Thyroid gland (tissue), 4 donors: ENCODE results near the gene SH2D1A. TPM values are rescaled to one million over a fixed set of nuclear protein-coding genes. Genes with fewer than 3 reads are reported as not detected.

Experiments
- DNase-seq, 2 donors: peaks; one replicate each; pipeline ENCODE4 v3.0.0-alpha.2; 2019
- H3K27ac ChIP-seq, 3 donors: fragments of 200-600 bp; sonication (generic); 1 replicate in 2 of 3; 2 replicates in 1 of 3; pipeline ENCODE4 v1.5.1; 2016 to 2019; ENCODE audit warnings: mild to moderate bottlenecking in 1 of 3, moderate library complexity in 1 of 3
- H3K27me3 ChIP-seq: fragments of 200-600 bp; sonication (generic); one replicate; pipeline ENCODE4 v1.5.1; 2019
- H3K36me3 ChIP-seq, 2 donors: fragments of 200-600 bp; sonication (generic); one replicate each; pipeline ENCODE4 v1.5.1; 2016 to 2019
- H3K4me1 ChIP-seq, 2 donors: fragments of 200-600 bp; sonication (generic); one replicate each; pipeline ENCODE4 v1.5.1; 2017 to 2019
- H3K4me3 ChIP-seq, 3 donors: fragments of 200-600 bp; sonication (generic); replicated peaks in 1 of 3; 1 replicate in 2 of 3; 2 replicates in 1 of 3; pipeline ENCODE4 v1.5.1; 2016; ENCODE audit warnings: mild to moderate bottlenecking in 1 of 3
- H3K9me3 ChIP-seq: fragments of 200-600 bp; sonication (generic); one replicate; pipeline ENCODE4 v1.5.1; 2017
- CTCF ChIP-seq, 6 experiments: fragments of 200-600 bp in 3 of 6; fragments of 450-650 bp in 3 of 6; sonication (generic) in 3 of 6; IDR thresholded peaks; one replicate each; pipeline ENCODE4 v1.5.1; 2016 to 2019; ENCODE audit warnings: antibody characterized with exemption in 6 of 6, mild to moderate bottlenecking in 2 of 6, inconsistent platforms in 1 of 6, moderate library complexity in 1 of 6
- POLR2A ChIP-seq, 2 donors: fragments of 450-650 bp; IDR thresholded peaks; one replicate each; pipeline ENCODE4 v1.6.1; 2017; ENCODE audit warnings: antibody characterized with exemption in 2 of 2, mild to moderate bottlenecking in 2 of 2, moderate library complexity in 1 of 2
- WGBS, 2 donors: methylation state at CpG; one replicate each; pipeline ENCODE4 v1.1.5; 2017; 5-methylcytosine and 5-hydroxymethylcytosine counted together
- intact Hi-C: fragments of 100-400 bp; cut with DNase I; formaldehyde crosslinking; loops from one replicate; pipeline ENCODE4 v1.15.1; 2023
- total RNA-seq, 4 donors: library from RNA; depleted of rRNA; stranded (reverse); fragments of >200 nt; gene quantifications; one replicate each; pipeline ENCODE4 v1.2.3, GENCODE V29; 2016

SH2D1A gene
- total RNA-seq, 4 donors from 2014 or later: 0.20 to 1.7 (median 0.46) TPM

GRCh38 chrX:124393238-124393637 is 46.9 kb downstream of the SH2D1A start:
- no peaks in the 10 kb centered on the region for H3K9me3 ChIP-seq
- H3K4me3 ChIP-seq: no peak overlapping the region
- H3K27ac ChIP-seq: no peak overlapping the region
- no peaks in the 10 kb centered on the region for H3K4me1 ChIP-seq
- H3K27me3 ChIP-seq: no peaks in the 10 kb centered on the region
- TF ChIP-seq POLR2A (IDR thresholded peaks at IDR 0.05) (no peak), CTCF (IDR thresholded peaks at IDR 0.05) (no peak)
- 90 to 100% methylated on average over 1 of the region's 1 CpG for WGBS, 2 donors
- no peaks in the 10 kb centered on the region for H3K36me3 ChIP-seq
- DNase-seq: no peak
- intact Hi-C loops: no loop called here

- Histone ChIP-seq H3K27ac (no peak overlapping the region), H3K9me3 (no peaks in the 10 kb centered on the region), H3K27me3 (no peaks in the 10 kb centered on the region), H3K4me3 (no peak overlapping the region), H3K4me1 (no peaks in the 10 kb centered on the region), H3K36me3 (no peaks in the 10 kb centered on the region)
- TF ChIP-seq POLR2A (IDR thresholded peaks at IDR 0.05): no peak
- no peak for TF ChIP-seq CTCF (IDR thresholded peaks at IDR 0.05)
- DNase-seq: no peak
- intact Hi-C loops: no loop called here
- 90 to 92% methylated on average over 3 of the region's 3 CpGs for WGBS, 2 donors
Measured at GRCh38 chrX:124393659-124394058, 47.3 kb downstream of the SH2D1A start.

GRCh38 chrX:124395145-124395880 is 49.0 kb downstream of the SH2D1A start:
- H3K9me3 ChIP-seq: no peaks in the 10 kb centered on the region
- intact Hi-C loops: no loop called here
- H3K27me3 ChIP-seq: peaks cover 4% of the 10 kb centered on the region
- DNase-seq: no peak
- no peak overlapping the region for H3K4me3 ChIP-seq
- TF ChIP-seq POLR2A (IDR thresholded peaks at IDR 0.05) (no peak), CTCF (IDR thresholded peaks at IDR 0.05) (no peak)
- H3K27ac ChIP-seq: no peak overlapping the region
- H3K36me3 ChIP-seq: no peaks in the 10 kb centered on the region
- WGBS, 2 donors: 81 to 89% methylated on average over 3 of the region's 3 CpGs
- no peaks in the 10 kb centered on the region for H3K4me1 ChIP-seq

GRCh38 chrX:124401696-124402095 is 55.3 kb downstream of the SH2D1A start:
- Histone ChIP-seq H3K27ac (no peak overlapping the region), H3K36me3 (no peaks in the 10 kb centered on the region), H3K9me3 (no peaks in the 10 kb centered on the region), H3K4me1 (no peaks in the 10 kb centered on the region), H3K27me3 (peaks cover 4% of the 10 kb centered on the region), H3K4me3 (no peak overlapping the region)
- intact Hi-C loops: no loop called here
- no peak for TF ChIP-seq CTCF (IDR thresholded peaks at IDR 0.05)
- no peak for TF ChIP-seq POLR2A (IDR thresholded peaks at IDR 0.05)
- DNase-seq: no peak
- WGBS, 2 donors: 38 to 76% methylated on average over 2 of the region's 2 CpGs

GRCh38 chrX:124405868-124406267 is 59.5 kb downstream of the SH2D1A start:
- H3K36me3 ChIP-seq: no peaks in the 10 kb centered on the region
- intact Hi-C loops: no loop called here
- H3K27me3 ChIP-seq: no peaks in the 10 kb centered on the region
- TF ChIP-seq POLR2A (IDR thresholded peaks at IDR 0.05) (no peak), CTCF (IDR thresholded peaks at IDR 0.05) (no peak)
- no peak overlapping the region for H3K27ac ChIP-seq
- H3K4me3 ChIP-seq: no peak overlapping the region
- WGBS, 2 donors: 90 to 100% methylated on average over 1 of the region's 1 CpG
- no peaks in the 10 kb centered on the region for H3K9me3 ChIP-seq
- H3K4me1 ChIP-seq: no peaks in the 10 kb centered on the region
- DNase-seq: no peak
